Fibroblast of skin of left biceps (primary cell): ENCODE data around the gene ENGASE.

ENCODE experiments used
- DNase-seq, 2 experiments: peaks; one replicate each; pipeline ENCODE4 v3.0.0-alpha.2; 2013; ENCODE audit warnings: low read depth in 2 of 2

ENGASE gene

GRCh38 chr17:79038545-79039135, 36.0 kb upstream of the ENGASE start:
- DNase-seq, result peak; percentile 68 to 69

GRCh38 chr17:79039171-79039570, 35.5 kb upstream of the ENGASE start:
- DNase-seq, result no peak

GRCh38 chr17:79039886-79040285, 34.7 kb upstream of the ENGASE start:
- DNase-seq, result no peak

DNA sequence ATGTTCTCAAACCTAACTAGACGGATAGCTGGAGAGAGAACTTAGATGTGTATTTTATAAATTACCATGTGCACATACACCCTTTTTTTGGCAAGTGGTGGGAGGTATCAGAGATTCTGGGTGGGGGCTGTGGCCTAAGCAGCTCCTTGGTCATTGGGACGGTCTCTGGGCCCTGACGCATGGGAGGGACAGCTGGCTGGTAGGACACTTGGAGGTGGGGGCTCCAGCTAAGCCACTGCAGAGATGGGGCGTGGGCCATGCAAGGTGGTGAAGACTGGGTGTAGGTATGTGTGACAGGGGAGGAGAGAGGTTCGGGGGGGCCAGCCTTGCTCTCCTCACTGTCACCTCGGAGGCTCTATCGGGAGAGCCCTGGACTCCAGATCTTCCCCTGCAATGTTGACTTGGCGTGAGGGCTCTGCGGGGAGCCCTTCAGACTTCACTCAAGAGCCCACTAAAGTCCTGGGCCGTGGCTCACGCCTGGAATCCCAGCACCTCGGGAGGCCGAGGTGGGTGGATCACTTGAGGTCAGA, 33.5 kb upstream of the ENGASE start:
- no peak for DNase-seq

DNA sequence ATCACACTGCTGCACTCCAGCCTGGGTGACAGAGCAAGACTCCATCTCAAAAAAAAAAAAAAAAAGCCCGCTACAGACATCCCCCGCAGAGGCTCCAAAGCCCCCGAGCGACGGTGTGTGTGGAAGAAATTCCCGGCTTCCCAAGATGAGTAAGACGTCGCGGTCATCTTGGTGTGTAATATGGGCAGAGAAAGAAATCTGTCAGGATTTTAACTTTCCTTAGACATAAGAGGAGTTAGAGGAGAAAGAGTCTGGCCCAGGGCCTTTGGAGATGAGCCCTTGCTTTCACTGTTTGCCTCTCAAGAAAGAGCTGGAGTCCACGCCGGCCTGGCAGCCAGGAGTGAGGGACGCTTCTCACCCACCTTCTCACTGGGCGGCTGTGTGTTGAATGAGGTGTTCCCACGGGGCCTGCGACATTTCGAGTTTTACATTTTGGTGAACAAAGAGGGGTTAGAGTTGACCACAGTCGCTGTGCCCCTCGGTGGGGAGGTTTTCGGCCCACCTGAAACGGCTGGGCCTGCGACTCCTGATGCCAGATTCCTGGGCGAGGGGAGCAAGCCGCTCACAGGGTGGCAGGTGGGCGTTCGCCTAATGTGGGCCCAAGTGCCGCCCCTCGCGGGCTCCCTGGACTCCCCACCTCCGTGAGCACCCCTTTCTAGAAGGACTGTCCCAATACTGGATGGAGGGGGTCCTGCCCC, 32.8 kb upstream of the ENGASE start:
- no peak for DNase-seq

- no peak for DNase-seq
Measured at GRCh38 chr17:79042421-79043190, 32.0 kb upstream of the ENGASE start.

GRCh38 chr17:79043191-79043930, 31.3 kb upstream of the ENGASE start:
- DNase-seq, result no peak

DNA sequence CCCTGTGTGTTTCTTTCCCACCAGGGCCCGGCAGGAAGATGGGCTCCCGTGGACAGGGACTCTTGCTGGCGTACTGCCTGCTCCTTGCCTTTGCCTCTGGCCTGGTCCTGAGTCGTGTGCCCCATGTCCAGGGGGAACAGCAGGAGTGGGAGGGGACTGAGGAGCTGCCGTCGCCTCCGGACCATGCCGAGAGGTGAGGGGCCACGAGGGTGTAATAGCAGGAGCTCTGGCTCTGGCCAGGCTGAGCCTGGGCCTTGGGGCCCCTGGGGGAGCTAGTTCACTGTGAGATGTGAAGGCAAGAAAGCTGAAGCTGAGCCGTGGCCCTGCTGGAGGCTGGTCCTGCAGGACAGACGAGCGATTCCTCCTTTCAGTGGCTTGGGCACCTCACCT, 30.7 kb upstream of the ENGASE start:
- no peak for DNase-seq

DNA sequence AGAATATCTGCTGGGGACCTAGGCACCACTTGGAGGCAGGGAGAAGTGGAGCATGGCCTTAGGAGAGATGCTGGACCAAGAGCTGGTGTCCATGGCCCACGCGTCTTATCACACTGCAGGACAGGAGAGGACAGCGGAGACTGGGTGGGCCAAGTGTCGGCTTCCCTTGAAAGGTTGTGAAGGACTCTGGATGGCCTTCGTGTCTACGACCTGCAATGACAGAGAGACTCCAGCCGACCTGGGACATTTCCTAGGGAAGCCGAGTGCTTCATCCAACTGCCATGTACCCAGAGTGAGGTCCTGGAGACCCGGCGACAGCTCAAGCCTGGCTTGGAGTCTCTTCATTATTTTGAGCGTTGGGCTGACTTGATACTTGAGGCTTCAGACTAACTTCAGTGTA, 30.2 kb upstream of the ENGASE start:
- DNase-seq, result no peak

DNA sequence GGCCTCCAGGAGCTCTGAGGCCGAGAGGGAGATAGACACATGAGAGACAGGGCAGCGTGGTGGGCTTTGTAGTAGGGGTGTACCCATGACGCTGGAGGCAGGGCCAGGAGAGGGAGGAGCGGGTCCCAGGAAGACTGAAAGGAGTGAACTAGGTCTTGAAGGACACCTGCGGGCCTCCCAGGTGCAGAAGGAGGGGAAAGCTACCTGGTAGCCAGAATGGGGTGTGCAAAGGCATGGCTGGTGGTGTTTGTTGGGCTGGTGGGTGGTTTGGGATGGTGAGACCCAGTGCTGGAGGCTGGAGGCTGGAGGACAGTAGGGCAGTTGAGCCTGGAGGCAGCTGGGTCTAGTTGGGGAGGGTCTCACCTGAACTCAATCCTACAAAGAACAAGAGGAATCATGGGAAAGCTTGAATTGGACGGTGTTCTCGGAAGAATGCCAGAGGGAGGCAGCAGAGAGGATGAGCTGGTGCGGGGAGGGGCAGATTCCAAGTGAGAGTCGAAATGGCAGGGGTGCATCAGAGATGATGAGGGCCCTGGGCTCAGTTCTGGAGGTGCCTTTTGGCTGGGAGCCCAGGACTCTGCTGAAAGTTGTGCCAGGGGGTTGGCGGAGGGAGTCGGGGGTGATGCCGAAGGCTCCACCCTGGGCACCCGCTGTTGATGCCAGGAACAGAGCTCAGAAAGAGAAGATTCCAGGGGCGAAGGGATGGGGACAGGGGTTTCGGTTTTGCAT, 29.5 kb upstream of the ENGASE start:
- no peak for DNase-seq

DNA sequence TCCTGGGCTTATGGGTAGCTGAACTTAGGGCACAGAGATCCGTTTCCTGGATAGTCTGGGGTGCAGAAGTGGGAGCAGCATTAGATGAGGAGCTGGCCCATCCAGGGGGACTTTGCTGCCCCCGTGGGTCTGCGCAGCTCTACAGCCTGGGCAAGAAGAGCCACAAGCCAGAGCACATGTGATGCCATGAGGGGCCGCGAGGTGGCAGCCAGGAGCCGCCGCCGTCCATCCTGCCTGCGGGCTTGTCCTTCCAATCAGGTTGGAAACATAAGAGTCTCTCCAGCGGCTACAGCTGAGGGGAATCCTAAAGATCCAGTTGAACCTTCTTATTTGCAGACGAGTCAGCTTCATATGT, 28.8 kb upstream of the ENGASE start:
- no peak for DNase-seq

GRCh38 chr17:79046197-79046915, 28.3 kb upstream of the ENGASE start:
- no peak for DNase-seq

DNA sequence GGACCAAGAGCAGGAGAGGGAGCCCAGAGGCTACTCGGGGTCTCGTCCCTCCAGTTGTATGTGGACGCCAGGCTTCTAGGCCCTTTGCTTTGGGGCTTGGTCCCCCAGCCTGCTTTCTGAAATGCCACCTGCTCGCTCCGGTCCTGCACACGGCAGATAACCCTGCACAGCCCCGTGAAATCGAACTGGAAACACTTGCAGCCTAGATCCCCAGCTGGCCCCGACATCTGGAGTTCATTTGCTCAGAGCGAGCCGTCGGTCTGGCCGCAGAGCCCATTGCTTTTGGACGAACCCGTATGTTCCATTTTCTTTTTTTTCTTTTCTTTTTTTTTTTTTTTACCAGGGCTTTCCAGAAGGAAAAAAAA, 27.7 kb upstream of the ENGASE start:
- no peak for DNase-seq

GRCh38 chr17:79047291-79047920, 27.2 kb upstream of the ENGASE start:
- DNase-seq, result no peak

GRCh38 chr17:79047923-79048825, 26.4 kb upstream of the ENGASE start:
- no peak for DNase-seq

- DNase-seq, result no peak
Measured at GRCh38 chr17:79048826-79049755, 25.5 kb upstream of the ENGASE start.

DNA sequence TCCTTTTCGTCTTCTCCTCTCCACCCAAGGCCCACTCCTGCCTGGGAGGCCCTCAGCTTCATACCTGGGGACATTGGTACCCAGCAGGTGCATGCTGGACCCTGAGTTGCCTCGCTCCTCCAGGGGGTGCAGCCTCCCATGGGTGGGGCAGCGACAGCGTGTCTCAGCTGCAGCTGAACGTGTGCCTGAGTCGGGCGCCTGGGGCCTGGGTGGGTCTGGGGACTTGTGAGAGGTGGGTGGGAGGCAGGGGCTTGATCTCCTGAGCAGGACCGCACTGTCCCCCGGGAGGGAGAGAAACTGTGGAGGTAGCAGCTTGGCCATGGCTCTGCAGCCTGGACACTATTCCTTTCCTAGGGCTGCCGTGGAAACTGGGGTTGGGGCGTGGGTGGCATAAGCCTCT, 24.8 kb upstream of the ENGASE start:
- no peak for DNase-seq

DNA sequence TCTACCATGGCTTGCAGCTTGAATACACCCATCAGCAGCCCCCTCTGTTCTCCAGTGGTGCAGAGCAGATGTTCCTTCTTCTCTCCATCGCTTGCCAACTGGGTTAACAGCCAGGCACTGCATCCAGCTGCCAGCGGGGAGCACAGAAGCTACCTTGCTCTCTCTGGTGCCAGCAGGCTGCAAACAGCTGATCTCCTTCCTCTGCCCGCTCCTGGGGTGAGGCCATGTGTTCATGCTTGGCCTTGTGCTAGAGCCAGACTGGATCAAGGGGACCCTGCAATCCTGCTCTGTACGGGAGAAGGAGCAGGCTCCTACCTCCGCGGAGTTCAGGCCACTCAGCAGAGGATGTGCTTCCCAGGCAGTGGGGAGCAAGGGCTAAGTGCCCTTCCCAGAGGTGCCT, 24.1 kb upstream of the ENGASE start:
- DNase-seq, result no peak
